Parathyroid adenoma (tissue), 2 donors: ENCODE data around the gene SPATA19.
"Not testable (repeated sequence)": the region's sequence is repeated elsewhere in the genome, so short reads cannot be mapped to it uniquely, and the experiment has no call there.

ENCODE experiments used
- H2AFZ ChIP-seq: fragments of 300-600 bp; sonication (generic); one replicate; pipeline ENCODE4 v1.7.0; 2017; ENCODE audit warnings: antibody characterized with exemption, mild to moderate bottlenecking
- H3K27ac ChIP-seq: fragments of 300-600 bp; sonication (generic); one replicate; pipeline ENCODE4 v1.7.0; 2017
- H3K27me3 ChIP-seq: fragments of 300-600 bp; sonication (generic); one replicate; pipeline ENCODE4 v1.7.0; 2017; ENCODE audit warnings: low read length; ENCODE audit not compliant: control insufficient read depth, insufficient read depth
- H3K36me3 ChIP-seq: fragments of 300-600 bp; sonication (generic); one replicate; pipeline ENCODE4 v1.7.0; 2017; ENCODE audit warnings: low read length; ENCODE audit not compliant: control insufficient read depth, insufficient read depth
- H3K4me1 ChIP-seq: fragments of 300-600 bp; sonication (generic); one replicate; pipeline ENCODE4 v1.7.0; 2017; ENCODE audit warnings: control low read depth
- H3K4me2 ChIP-seq: fragments of 300-600 bp; sonication (generic); one replicate; pipeline ENCODE4 v1.7.0; 2017; ENCODE audit warnings: low read length
- H3K4me3 ChIP-seq: fragments of 300-600 bp; sonication (generic); one replicate; pipeline ENCODE4 v1.7.0; 2017; ENCODE audit warnings: low read depth, low read length
- H3K79me2 ChIP-seq: fragments of 300-600 bp; sonication (generic); one replicate; pipeline ENCODE4 v1.7.0; 2017; ENCODE audit warnings: control low read depth
- H3K9ac ChIP-seq: fragments of 300-600 bp; sonication (generic); one replicate; pipeline ENCODE4 v1.7.0; 2017; ENCODE audit warnings: mild to moderate bottlenecking
- H3K9me3 ChIP-seq: fragments of 300-600 bp; sonication (generic); one replicate; pipeline ENCODE4 v1.7.0; 2017; ENCODE audit warnings: low read length; ENCODE audit not compliant: control insufficient read depth
- CTCF ChIP-seq: fragments of 300-600 bp; sonication (generic); IDR thresholded peaks from one replicate; pipeline ENCODE4 v1.7.0; 2017; ENCODE audit warnings: antibody characterized with exemption, mild to moderate bottlenecking
- donor health status: primary hyperparathyroidism.

SPATA19 gene

GRCh38 chr11:133872160-133872559 is 26.8 kb upstream of the SPATA19 start:
- H3K9me3 ChIP-seq, result no peaks in the 10 kb centered on the region
- no peak overlapping the region for H2AFZ ChIP-seq
- H3K4me3 ChIP-seq, result no peak overlapping the region
- no peaks in the 10 kb centered on the region for H3K79me2 ChIP-seq
- no peak overlapping the region for H3K4me2 ChIP-seq
- H3K4me1 ChIP-seq, result no peaks in the 10 kb centered on the region
- no peak overlapping the region for H3K9ac ChIP-seq
- no peak for TF ChIP-seq CTCF
- H3K27me3 ChIP-seq, result no peaks in the 10 kb centered on the region
- no peak overlapping the region for H3K27ac ChIP-seq
- H3K36me3 ChIP-seq, result no peaks in the 10 kb centered on the region

GRCh38 chr11:133867456-133867855 is 22.1 kb upstream of the SPATA19 start:
- TF ChIP-seq CTCF, result no peak
- H2AFZ ChIP-seq, result no peak overlapping the region
- H3K4me2 ChIP-seq, result no peak overlapping the region
- H3K27ac ChIP-seq, result no peak overlapping the region
- no peaks in the 10 kb centered on the region for H3K79me2 ChIP-seq
- no peak overlapping the region for H3K9ac ChIP-seq
- H3K9me3 ChIP-seq, result no peaks in the 10 kb centered on the region
- no peak overlapping the region for H3K4me3 ChIP-seq
- H3K4me1 ChIP-seq, result no peaks in the 10 kb centered on the region
- H3K27me3 ChIP-seq, result no peaks in the 10 kb centered on the region
- no peaks in the 10 kb centered on the region for H3K36me3 ChIP-seq

GRCh38 chr11:133865466-133865865 is 20.2 kb upstream of the SPATA19 start:
- no peak for TF ChIP-seq CTCF
- no peak overlapping the region for H3K4me3 ChIP-seq
- no peak overlapping the region for H2AFZ ChIP-seq
- H3K4me1 ChIP-seq, result no peaks in the 10 kb centered on the region
- no peaks in the 10 kb centered on the region for H3K9me3 ChIP-seq
- no peaks in the 10 kb centered on the region for H3K36me3 ChIP-seq
- no peaks in the 10 kb centered on the region for H3K27me3 ChIP-seq
- H3K9ac ChIP-seq, result no peak overlapping the region
- H3K4me2 ChIP-seq, result no peak overlapping the region
- no peaks in the 10 kb centered on the region for H3K79me2 ChIP-seq
- no peak overlapping the region for H3K27ac ChIP-seq

GRCh38 chr11:133864756-133865155 is 19.4 kb upstream of the SPATA19 start:
- TF ChIP-seq CTCF, result no peak
- Histone ChIP-seq H3K36me3 (no peaks in the 10 kb centered on the region), H3K4me1 (no peaks in the 10 kb centered on the region), H3K27me3 (no peaks in the 10 kb centered on the region), H3K9ac (no peak overlapping the region), H3K4me2 (no peak overlapping the region), H2AFZ (no peak overlapping the region), H3K79me2 (no peaks in the 10 kb centered on the region), H3K4me3 (no peak overlapping the region), H3K27ac (no peak overlapping the region), H3K9me3 (no peaks in the 10 kb centered on the region)

GRCh38 chr11:133860151-133860550 is 14.8 kb upstream of the SPATA19 start:
- Histone ChIP-seq H2AFZ (no peak overlapping the region), H3K36me3 (no peaks in the 10 kb centered on the region), H3K9ac (no peak overlapping the region), H3K9me3 (no peaks in the 10 kb centered on the region), H3K4me1 (no peaks in the 10 kb centered on the region), H3K4me3 (no peak overlapping the region), H3K79me2 (no peaks in the 10 kb centered on the region), H3K27me3 (no peaks in the 10 kb centered on the region), H3K27ac (no peak overlapping the region), H3K4me2 (no peak overlapping the region)
- TF ChIP-seq CTCF, result no peak

- H3K27ac ChIP-seq, H3K4me1 ChIP-seq, H3K36me3 ChIP-seq, H2AFZ ChIP-seq, H3K4me3 ChIP-seq, H3K9ac ChIP-seq, H3K9me3 ChIP-seq, H3K4me2 ChIP-seq, H3K27me3 ChIP-seq, H3K79me2 ChIP-seq: not testable (repeated sequence)
Observed at GRCh38 chr11:133854330-133854960, 9.1 kb upstream of the SPATA19 start.
